SK-N-MC (cell line): ENCODE measurements around the gene STAG1.
"Not testable (repeated sequence)": the region's sequence is repeated elsewhere in the genome, so short reads cannot be mapped to it uniquely, and the experiment has no call there.

ENCODE experiments used
- DNase-seq: peaks from one replicate; pipeline ENCODE4 v3.0.0-alpha.2; 2011; ENCODE audit warnings: low read depth, low spot score
- H3K27ac ChIP-seq: fragments of 200-600 bp; sonication (generic); 2 replicates; pipeline ENCODE4 v1.5.1; 2016; ENCODE audit warnings: mixed run types
- H3K36me3 ChIP-seq: fragments of 200-600 bp; sonication (generic); 2 replicates; pipeline ENCODE4 v1.6.1; 2017; ENCODE audit warnings: antibody characterized with exemption, low read length, mixed read lengths; ENCODE audit not compliant: insufficient read depth
- H3K4me3 ChIP-seq: fragments of 200-600 bp; sonication (generic); 2 replicates; pipeline ENCODE4 v1.5.1; 2016
- H3K9ac ChIP-seq: fragments of 200-600 bp; sonication (generic); 2 replicates; pipeline ENCODE4 v1.8.0; 2017; ENCODE audit warnings: mixed run types, mixed read lengths; ENCODE audit not compliant: insufficient read length
- H3K9me3 ChIP-seq: fragments of 200-600 bp; sonication (generic); 2 replicates; pipeline ENCODE4 v1.6.1; 2017; ENCODE audit warnings: low read depth, mild to moderate bottlenecking, antibody characterized with exemption, low read length, moderate library complexity, mixed read lengths
- EZH2 ChIP-seq: fragments of 200-600 bp; sonication (generic); IDR thresholded peaks from one replicate; pipeline ENCODE4 v1.6.1; 2017; ENCODE audit warnings: antibody characterized with exemption
- FOXP2 ChIP-seq: optimal IDR thresholded peaks from 2 replicates; pipeline ENCODE3; 2011; ENCODE audit warnings: mild to moderate bottlenecking, moderate library complexity; ENCODE audit not compliant: insufficient read depth; ENCODE audit errors: extremely low read length, control extremely low read depth
- POLR2AphosphoS5 ChIP-seq: IDR thresholded peaks from 2 replicates; pipeline ENCODE4 v1.6.1; 2012; ENCODE audit warnings: mild to moderate bottlenecking, low read depth, low read length, borderline replicate concordance

The STAG1 gene

DNA sequence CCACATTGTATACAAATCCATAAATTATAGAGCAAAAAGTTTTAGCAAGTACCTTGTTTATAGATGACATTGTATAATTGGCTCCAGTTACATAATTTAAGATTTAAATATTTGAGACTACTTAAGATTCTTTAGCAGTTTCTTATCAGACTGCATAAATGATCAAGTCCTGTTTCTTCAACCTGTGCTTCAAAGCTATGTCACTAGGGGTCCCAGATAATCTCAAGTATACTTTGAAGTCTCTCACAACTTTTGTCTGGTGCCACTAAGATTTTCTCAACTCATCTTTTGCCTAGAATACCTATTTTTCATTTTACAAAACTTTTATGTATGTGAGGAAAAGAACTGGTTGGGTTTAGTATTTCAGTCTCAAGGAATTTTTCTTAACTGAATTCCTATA lies 205.5 kb downstream of the STAG1 start:
- no peaks in the 10 kb centered on the region for H3K9me3 ChIP-seq
- peak overlapping the region; percentile 52 for H3K27ac ChIP-seq
- no peak overlapping the region for H3K4me3 ChIP-seq
- TF ChIP-seq FOXP2 (no peak), POLR2AphosphoS5 (no peak), EZH2 (no peak)
- H3K36me3 ChIP-seq: peaks cover 16% of the 10 kb centered on the region; the same call in 1 of the 2 replicates
- no peak overlapping the region for H3K9ac ChIP-seq
- DNase-seq: no peak

DNA sequence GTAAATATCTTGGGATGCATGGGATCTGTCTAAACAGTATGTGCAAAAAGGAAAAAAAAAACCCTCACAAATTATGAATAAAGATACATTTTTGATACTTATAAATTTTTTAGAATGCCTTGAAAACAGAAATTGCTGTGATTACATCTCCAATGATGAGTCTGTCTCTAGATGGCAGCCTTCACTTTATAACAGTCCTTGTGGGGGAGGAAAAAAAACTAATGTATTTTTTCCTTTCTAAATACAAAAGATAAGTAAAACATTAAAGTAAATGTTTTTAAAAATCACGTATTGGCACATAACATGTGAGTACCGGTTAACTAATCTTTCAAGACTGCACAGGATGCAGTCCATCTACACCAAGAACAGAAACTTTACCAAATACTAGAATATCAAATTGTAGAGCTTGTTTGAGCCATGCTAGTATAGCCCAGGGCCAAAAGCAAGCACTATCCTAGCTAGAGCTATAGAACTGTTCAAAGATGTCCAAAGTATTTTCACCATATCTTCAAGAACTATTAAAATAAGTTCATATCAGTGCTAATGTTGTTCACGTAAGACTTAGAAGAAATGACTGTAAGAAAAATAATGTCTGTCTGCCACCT lies 206.4 kb downstream of the STAG1 start:
- Histone ChIP-seq H3K9ac (no peak overlapping the region), H3K27ac (peak overlapping the region; percentile 27; the same call in 1 of the 2 replicates)
- no peak for DNase-seq

DNA sequence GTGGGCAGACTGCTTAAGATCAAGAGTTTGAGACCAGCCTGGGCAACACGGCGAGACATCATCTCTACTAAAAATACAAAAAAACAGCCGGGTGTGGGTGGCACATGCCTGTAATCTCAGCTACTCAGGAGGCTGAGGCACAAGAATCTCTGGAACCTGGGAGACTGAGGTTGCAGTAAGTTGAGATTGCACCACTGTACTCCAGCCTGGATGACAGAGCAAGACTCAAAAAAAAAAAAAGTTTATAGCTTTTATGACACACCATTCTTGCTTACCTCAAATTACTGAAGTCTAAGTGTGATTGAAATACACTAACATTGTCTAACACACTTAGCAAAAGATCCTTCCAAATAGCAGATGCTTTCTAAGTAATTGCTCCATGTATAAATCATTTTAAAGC lies 207.6 kb downstream of the STAG1 start:
- no peaks in the 10 kb centered on the region for H3K9me3 ChIP-seq
- no peak overlapping the region for H3K9ac ChIP-seq
- DNase-seq: no peak
- peaks cover 17% of the 10 kb centered on the region; the same call in 1 of the 2 replicates for H3K36me3 ChIP-seq
- no peak for TF ChIP-seq FOXP2
- TF ChIP-seq EZH2: no peak
- no peak for TF ChIP-seq POLR2AphosphoS5
- H3K27ac ChIP-seq: no peak overlapping the region
- H3K4me3 ChIP-seq: no peak overlapping the region

More for the DNA sequence above, 206.4 kb downstream of the STAG1 start:
- TF ChIP-seq EZH2 (no peak), FOXP2 (no peak), POLR2AphosphoS5 (no peak)
- H3K4me3 ChIP-seq: no peak overlapping the region
- H3K9me3 ChIP-seq: no peaks in the 10 kb centered on the region
- peaks cover 21% of the 10 kb centered on the region; the same call in 1 of the 2 replicates for H3K36me3 ChIP-seq

DNA sequence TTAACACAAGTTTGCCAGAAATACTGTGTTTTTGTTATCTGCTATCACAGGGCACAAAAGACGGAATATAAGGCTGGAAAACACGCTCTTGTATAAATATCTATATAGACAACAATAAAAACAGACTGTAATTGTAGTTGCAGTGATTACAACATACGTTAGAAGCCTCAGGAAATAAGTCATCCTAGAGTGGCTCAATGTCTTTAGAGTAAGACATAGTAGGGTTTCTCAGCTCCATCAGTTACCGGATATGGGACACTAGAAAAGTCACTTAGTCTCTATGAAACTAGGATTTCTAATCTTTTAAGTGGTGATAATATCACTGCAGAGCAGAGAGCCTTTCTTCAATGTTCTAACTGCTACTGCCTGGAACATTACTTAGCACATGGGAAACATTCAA lies 208.8 kb downstream of the STAG1 start:
- Histone ChIP-seq H3K9ac (no peak overlapping the region), H3K4me3 (no peak overlapping the region), H3K36me3 (peaks cover 12% of the 10 kb centered on the region; the same call in 1 of the 2 replicates), H3K27ac (no peak overlapping the region), H3K9me3 (no peaks in the 10 kb centered on the region)
- DNase-seq: no peak
- TF ChIP-seq FOXP2 (no peak), EZH2 (no peak), POLR2AphosphoS5 (no peak)

DNA sequence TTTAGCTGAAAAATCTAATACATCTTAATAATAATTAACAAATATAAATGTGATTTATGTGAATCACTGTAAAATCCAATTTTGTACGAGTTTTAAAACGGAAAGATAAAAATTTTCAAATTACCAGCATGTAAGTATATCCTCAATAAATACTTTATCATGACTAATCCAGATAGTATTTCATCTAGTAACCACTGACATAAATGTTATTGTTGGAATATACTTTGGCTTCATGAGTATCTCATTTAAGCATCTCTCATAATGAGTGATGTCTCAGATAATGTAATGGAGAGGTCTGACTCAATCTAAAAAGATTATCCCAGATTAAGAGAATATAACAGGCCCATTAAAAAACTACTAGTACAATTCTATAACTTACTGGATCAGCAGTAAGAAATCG lies 216.3 kb downstream of the STAG1 start:
- no peak for DNase-seq
- Histone ChIP-seq H3K4me3 (no peak overlapping the region), H3K9me3 (no peaks in the 10 kb centered on the region), H3K36me3 (peaks cover 22% of the 10 kb centered on the region), H3K9ac (no peak overlapping the region), H3K27ac (no peak overlapping the region)
- TF ChIP-seq FOXP2 (no peak), EZH2 (no peak)

DNA sequence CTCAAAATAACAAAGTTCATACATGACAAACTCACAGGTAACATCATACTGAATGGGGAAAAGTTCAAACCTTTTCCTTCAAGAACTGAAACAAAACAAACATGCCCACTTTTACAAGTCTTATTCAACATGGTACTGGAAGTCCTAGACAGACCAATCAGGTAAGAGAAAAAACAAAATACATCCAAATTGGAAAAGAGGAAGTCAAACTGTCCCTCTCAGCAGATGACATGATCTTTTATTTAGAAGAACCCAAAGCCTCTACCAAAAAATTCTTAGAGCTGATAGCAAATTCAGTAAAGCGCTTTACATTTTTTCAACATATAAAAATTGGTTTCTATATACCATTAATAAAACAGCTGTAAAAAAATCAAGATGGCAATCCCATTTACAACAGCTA lies 219.4 kb downstream of the STAG1 start:
- H3K9me3 ChIP-seq: no peaks in the 10 kb centered on the region
- TF ChIP-seq FOXP2: no peak
- TF ChIP-seq POLR2AphosphoS5: no peak
- TF ChIP-seq EZH2: no peak
- no peak overlapping the region for H3K4me3 ChIP-seq
- no peak for DNase-seq
- H3K36me3 ChIP-seq: peaks cover 28% of the 10 kb centered on the region
- H3K9ac ChIP-seq: no peak overlapping the region
- no peak overlapping the region for H3K27ac ChIP-seq

DNA sequence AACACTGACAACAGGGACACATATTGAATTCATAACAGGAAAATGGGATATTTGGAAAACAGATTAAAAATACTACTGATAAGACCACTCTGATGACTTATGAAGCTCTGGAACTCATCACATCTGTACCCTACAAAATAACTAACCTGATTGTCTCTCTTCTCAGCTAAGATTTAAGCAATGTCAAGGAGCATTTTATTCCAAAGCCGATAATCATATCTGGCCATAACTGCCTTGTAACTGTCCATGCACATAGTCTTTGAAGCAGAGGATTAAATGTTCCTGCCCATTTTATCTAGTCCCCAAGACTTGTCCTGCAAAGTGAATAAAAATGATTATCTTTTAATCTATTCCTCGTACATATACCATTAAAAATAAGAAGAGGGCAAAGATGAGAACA lies 234.1 kb downstream of the STAG1 start:
- Histone ChIP-seq H3K9ac (no peak overlapping the region), H3K36me3 (no peaks in the 10 kb centered on the region), H3K27ac (no peak overlapping the region), H3K9me3 (no peaks in the 10 kb centered on the region), H3K4me3 (no peak overlapping the region)
- no peak for DNase-seq
- TF ChIP-seq EZH2 (no peak), FOXP2 (no peak), POLR2AphosphoS5 (no peak)

DNA sequence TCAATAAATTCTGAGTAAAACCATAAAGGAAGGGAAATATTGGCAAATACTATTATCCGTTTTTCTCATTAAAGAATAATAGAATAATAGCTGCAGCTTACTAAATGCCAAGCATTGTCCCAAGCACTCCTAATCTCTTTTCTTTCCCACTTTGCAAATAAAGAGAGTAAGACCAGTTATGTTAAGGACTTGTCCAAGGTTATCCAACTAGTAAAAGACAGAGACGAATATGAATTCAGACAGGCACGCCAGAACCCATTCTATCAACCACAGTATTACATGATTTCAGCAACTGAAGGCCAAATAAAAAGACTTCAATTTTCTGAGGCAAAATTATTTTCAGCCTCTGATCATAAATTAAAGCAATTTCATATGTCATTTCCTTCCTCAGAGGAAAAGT lies 235.5 kb downstream of the STAG1 start:
- Histone ChIP-seq H3K27ac (0 out of 2 replicates have a peak overlapping the region, but pooled peaks have one; percentile 6), H3K36me3 (no peaks in the 10 kb centered on the region), H3K4me3 (no peak overlapping the region), H3K9me3 (no peaks in the 10 kb centered on the region), H3K9ac (no peak overlapping the region)
- no peak for DNase-seq
- no peak for TF ChIP-seq FOXP2

DNA sequence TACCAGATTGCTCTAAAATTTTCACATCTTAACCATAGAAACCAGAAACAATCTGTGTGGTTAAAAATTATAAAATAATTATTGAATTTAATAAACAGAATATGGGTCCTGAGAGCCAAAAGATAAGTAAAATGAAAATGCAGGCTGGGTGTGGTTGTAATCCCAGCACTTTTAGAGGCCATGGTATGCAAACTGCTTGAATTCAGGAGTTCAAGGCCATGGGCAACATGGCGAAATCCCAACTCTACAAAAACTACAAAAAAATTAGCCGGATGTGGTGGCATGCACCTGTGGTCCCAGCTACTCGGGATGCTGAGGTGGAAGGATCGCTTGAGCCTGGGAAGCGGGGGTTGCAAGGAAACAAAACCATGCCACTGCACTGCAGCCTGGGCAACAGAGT lies 236.1 kb downstream of the STAG1 start:
- no peak overlapping the region for H3K4me3 ChIP-seq
- H3K36me3 ChIP-seq: no peaks in the 10 kb centered on the region
- no peak overlapping the region for H3K27ac ChIP-seq
- no peaks in the 10 kb centered on the region for H3K9me3 ChIP-seq
- no peak for DNase-seq
- no peak overlapping the region for H3K9ac ChIP-seq
- TF ChIP-seq EZH2 (no peak), FOXP2 (no peak), POLR2AphosphoS5 (no peak)

DNA sequence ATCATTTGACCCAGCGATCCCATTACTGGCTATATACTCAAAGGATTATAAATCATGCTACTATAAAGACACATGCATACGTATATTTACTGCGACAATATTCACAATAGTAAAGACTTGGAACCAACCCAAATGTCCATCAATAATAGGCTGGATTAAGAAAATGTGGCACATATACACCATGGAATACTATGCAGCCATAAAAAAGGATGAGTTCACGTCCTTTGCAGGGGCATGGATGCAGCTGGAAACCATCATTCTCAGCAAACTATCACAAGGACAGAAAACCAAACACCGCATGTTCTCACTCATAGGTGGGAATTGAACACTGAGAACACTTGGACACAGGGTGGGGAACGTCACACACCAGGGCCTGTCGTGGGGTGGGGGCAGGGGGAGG lies 237.6 kb downstream of the STAG1 start:
- H3K4me3 ChIP-seq, H3K9ac ChIP-seq, H3K27ac ChIP-seq, DNase-seq, H3K36me3 ChIP-seq, H3K9me3 ChIP-seq: not testable (repeated sequence)
